K562 (cell line): ENCODE results near the gene PLEKHG5. TPM values are rescaled to one million over a fixed set of nuclear protein-coding genes. Genes with fewer than 3 reads are reported as not detected.
A peak's percentile ranks its signal among the peaks of the same experiment; 100 is the strongest.

Experiments used
- ATAC-seq: fragments of 200-7000 bp; cut with Tn5 transposase; 3 replicates; pipeline ENCODE4 v1.9.1; 2020; ENCODE audit warnings: moderate library complexity
- BruUV-seq: library from RNA; stranded (reverse); fragments of 400-500 nt; replicated peaks from 2 replicates; lab custom pipeline; 2021; lab: Mats Ljungman, UMichigan
- CTCF ChIA-PET: fragments of 300-600 bp; formaldehyde crosslinking; extraction: SDS; loops from one replicate; lab custom pipeline; 2021; ENCODE audit warnings: low intra/inter-chr PET ratio; lab: Yijun Ruan, JAX
- POLR2A ChIA-PET: fragments of 300-600, 350-650 bp; sonication (Branson Sonifier 250); formaldehyde crosslinking; extraction: SDS; loops from one replicate; lab custom pipeline; 2021; ENCODE audit warnings: antibody characterized with exemption, inconsistent platforms; lab: Yijun Ruan, JAX
- DNase-seq, 4 experiments: peaks; one replicate each; pipeline versions ENCODE4 v3.0.0 to v3.0.0-alpha.2; 2011 to 2018; ENCODE audit warnings: low spot score in 3 of 4, mixed read lengths in 3 of 4; ENCODE audit errors: extremely low read depth in 1 of 4
- FAIRE-seq: peaks from 2 replicates; lab custom pipeline; 2011; peaks lifted over from hg19 to GRCh38; lab: Jason Lieb, UNC
- H2AFZ ChIP-seq: 2 replicates; pipeline ENCODE4 v1.6.0; 2011; ENCODE audit warnings: low read depth, low read length, control low read depth, inconsistent platforms
- H3K27ac ChIP-seq: fragments of 200-600 bp; 3 replicates; pipeline ENCODE4 v1.8.0; 2011; ENCODE audit warnings: low read depth, mild to moderate bottlenecking, control low read depth, inconsistent platforms, low read length, moderate library complexity, mixed read lengths; ENCODE audit errors: extremely low read depth
- H3K27me3 ChIP-seq, 2 experiments: fragments of 300-600 bp in 1 of 2; 2 replicates in 1 of 2; 3 replicates in 1 of 2; pipeline versions ENCODE4 v1.6.0 to v1.8.0; 2011; ENCODE audit warnings: inconsistent platforms in 2 of 2, low read length in 2 of 2, mild to moderate bottlenecking in 1 of 2, mixed read lengths in 1 of 2, moderate library complexity in 1 of 2; ENCODE audit not compliant: control insufficient read depth in 2 of 2, insufficient read depth in 2 of 2
- H3K36me3 ChIP-seq: fragments of 300-600 bp; 3 replicates; pipeline ENCODE4 v1.8.0; 2011; ENCODE audit warnings: mild to moderate bottlenecking, low read length, inconsistent platforms; ENCODE audit not compliant: control insufficient read depth, insufficient read depth
- H3K4me1 ChIP-seq, 2 experiments: fragments of 200-600 bp in 1 of 2; replicated peaks in 1 of 2; 2 replicates in 1 of 2; 3 replicates in 1 of 2; pipeline versions ENCODE4 v1.5.1 to v1.8.0; 2011; ENCODE audit warnings: inconsistent platforms in 2 of 2, low read length in 2 of 2, mild to moderate bottlenecking in 1 of 2, mixed read lengths in 1 of 2, moderate library complexity in 1 of 2; ENCODE audit not compliant: control insufficient read depth in 2 of 2, insufficient read depth in 2 of 2
- H3K4me2 ChIP-seq: 2 replicates; pipeline ENCODE4 v1.6.1; 2011; ENCODE audit warnings: low read length, control low read depth, inconsistent platforms, mixed read lengths; ENCODE audit not compliant: insufficient read depth
- H3K4me3 ChIP-seq: fragments of 200-600 bp; sonication (generic), shearing (Covaris generic); 2 replicates; pipeline ENCODE4 v1.5.1; 2016; ENCODE audit warnings: control low read depth, inconsistent platforms
- H3K79me2 ChIP-seq: fragments of 200-600 bp; 3 replicates; pipeline ENCODE4 v1.8.0; 2011; ENCODE audit warnings: low read length, inconsistent platforms; ENCODE audit not compliant: control insufficient read depth, insufficient read depth
- H3K9ac ChIP-seq, 2 experiments: 2 replicates each; pipeline versions ENCODE4 v1.6.0 to v1.6.1; 2011; ENCODE audit warnings: low read depth in 2 of 2, low read length in 2 of 2, control low read depth in 1 of 2, inconsistent platforms in 1 of 2, mild to moderate bottlenecking in 1 of 2, mixed read lengths in 1 of 2; ENCODE audit not compliant: insufficient read depth in 1 of 2
- H3K9me1 ChIP-seq: one replicate; pipeline ENCODE4 v1.6.0; 2011; ENCODE audit warnings: inconsistent platforms, mild to moderate bottlenecking, low read length, moderate library complexity; ENCODE audit not compliant: control insufficient read depth, insufficient read depth
- H3K9me3 ChIP-seq: replicated peaks from 2 replicates; pipeline ENCODE4 v1.5.1; 2011; ENCODE audit warnings: low read depth, low read length, inconsistent platforms; ENCODE audit not compliant: control insufficient read depth, insufficient read depth
- H4K20me1 ChIP-seq: replicated peaks from 2 replicates; pipeline ENCODE4 v1.6.1; 2011; ENCODE audit warnings: low read length, inconsistent platforms, mixed read lengths; ENCODE audit not compliant: control insufficient read depth, insufficient read depth
- ARID3A ChIP-seq: IDR thresholded peaks from 2 replicates; pipeline ENCODE4 v1.6.1; 2012; ENCODE audit warnings: low read depth, low read length, improper control_type of control experiment, borderline replicate concordance
- BACH1 ChIP-seq: fragments of 200-800 bp; sonication (Bioruptor generic); IDR thresholded peaks from 2 replicates; pipeline ENCODE4 v1.6.1; 2016; ENCODE audit warnings: missing genetic modification characterization, missing compliant biosample characterization
- CEBPB ChIP-seq: fragments of 450-650 bp; IDR thresholded peaks from 2 replicates; pipeline ENCODE4 v1.6.1; 2016; ENCODE audit warnings: missing genetic modification characterization, missing compliant biosample characterization
- CHD1 ChIP-seq: fragments of 200-600 bp; sonication (generic); IDR thresholded peaks from one replicate; pipeline ENCODE4 v1.6.1; 2012; ENCODE audit warnings: mild to moderate bottlenecking, moderate library complexity, low read length, inconsistent platforms
- EWSR1 ChIP-seq: fragments of 450-650 bp; IDR thresholded peaks from 2 replicates; pipeline ENCODE4 v1.6.1; 2018; ENCODE audit warnings: borderline replicate concordance, mild to moderate bottlenecking, low read depth, moderate library complexity; ENCODE audit not compliant: partially characterized antibody
- GATAD2A ChIP-seq: fragments of 450-650 bp; IDR thresholded peaks from 2 replicates; pipeline ENCODE4 v1.6.1; 2017
- HDAC6 ChIP-seq: IDR thresholded peaks from 2 replicates; pipeline ENCODE4 v1.6.1; 2012; ENCODE audit warnings: low read depth, mild to moderate bottlenecking, control low read depth, inconsistent platforms, low read length, moderate library complexity
- KLF6 ChIP-seq: fragments of 250-450 bp; sonication (Bioruptor Pico); IDR thresholded peaks from 2 replicates; pipeline ENCODE4 v1.4.0; 2020; ENCODE audit warnings: mild to moderate bottlenecking, moderate library complexity, borderline replicate concordance
- MTF1 ChIP-seq: fragments of 250-450 bp; sonication (Bioruptor Pico); IDR thresholded peaks from 2 replicates; pipeline ENCODE4 v1.9.0; 2021; ENCODE audit warnings: moderate library complexity, mild to moderate bottlenecking, inconsistent platforms, borderline replicate concordance
- TCF7 ChIP-seq: sonication (generic); IDR thresholded peaks from 2 replicates; pipeline ENCODE4 v1.6.1; 2016; ENCODE audit warnings: antibody characterized with exemption, borderline replicate concordance
- ZBTB11 ChIP-seq, 3 experiments: fragments of 200-800 bp in 1 of 3; fragments of 250-450 bp in 1 of 3; fragments of 450-650 bp in 1 of 3; sonication (Bioruptor Pico) in 1 of 3; sonication (Bioruptor generic) in 1 of 3; formaldehyde crosslinking in 1 of 3; IDR thresholded peaks; 2 replicates each; pipeline versions ENCODE4 v1.6.1 to v1.8.0; 2016 to 2022; ENCODE audit warnings: mild to moderate bottlenecking in 2 of 3, missing genetic modification characterization in 2 of 3, missing compliant biosample characterization in 1 of 3, moderate library complexity in 1 of 3
- WGBS: fragments of 100-300 bp; shearing (Covaris generic); methylation state at CpG from one replicate; pipeline ENCODE4 v1.1.6; 2016; ENCODE audit warnings: low coverage, mixed read lengths; ENCODE audit not compliant: insufficient coverage; ENCODE audit errors: missing lambda C conversion rate; 5-methylcytosine and 5-hydroxymethylcytosine counted together
- in situ Hi-C: fragments of 300-500 bp; cut with MboI; formaldehyde crosslinking; loops from 4 replicates; pipeline ENCODE4 v1.15.0; 2018; ENCODE audit warnings: inconsistent platforms, mixed read lengths
- intact Hi-C: fragments of 100-400 bp; cut with micrococcal nuclease; formaldehyde crosslinking; loops from 2 replicates; pipeline ENCODE4 v1.14.2; 2022
- polyA plus RNA-seq, 8 experiments: library from polyadenylated mRNA; depleted of rRNA in 4 of 8; stranded (reverse) in 5 of 8; unstranded in 3 of 8; fragments of >200 nt; fragmentation: Nextera tagmentation in 2 of 8; fragmentation: Illumina TruSeq in 1 of 8; extraction: Ambion mirVana in 2 of 8; extraction: Trizol in 1 of 8; gene quantifications; 2 replicates each; pipeline versions ENCODE4 v1.2.1 to v1.2.3, GENCODE V29; 2011 to 2014; ENCODE audit warnings: inconsistent platforms in 1 of 8, missing spikeins in 1 of 8
- total RNA-seq, 7 experiments: library from RNA; depleted of rRNA in 6 of 7; stranded (reverse); fragments of >200 nt in 6 of 7; fragmentation: Illumina TruSeq in 2 of 7; extraction: Trizol in 2 of 7; gene quantifications; 2 replicates each; pipeline versions ENCODE4 v1.2.1 to v1.2.3, GENCODE V29; 2011 to 2021; ENCODE audit warnings: low replicate concordance in 1 of 7

PLEKHG5 gene
- total and polyA plus RNA-seq, 9 of the 15 experiments (the other 6 are each of a cell fraction or from before 2014, with no cell fraction given): 0.04 to 0.29 (median 0.09) TPM; not detected in 3

GRCh38 chr1:6512908-6513280 is 21.4 kb upstream of the PLEKHG5 start:
- no peaks in the 10 kb centered on the region for H3K9me1 ChIP-seq
- H3K9ac ChIP-seq: peak overlapping the region in 1 of 2 experiments; percentile 66; a peak in 2 of 4 replicates
- intact Hi-C loops (no loop called here), in situ Hi-C loops (no loop called here)
- H4K20me1 ChIP-seq: peaks cover 18% of the 10 kb centered on the region; the same call in 1 of the 2 replicates
- H3K27me3 ChIP-seq: peaks cover 26 to 59% of the 10 kb centered on the region in 2 experiments; a peak in 4 of 5 replicates
- ChIA-PET POLR2A (interaction anchor here (0.6 to 3.4 kb wide), 7 partner anchors 9 to 181 kb away, joined by 3 to 21 read pairs (median 3); no protein-coding TSS in a partner anchor), CTCF (no interaction called here)
- no peak overlapping the region for H3K4me3 ChIP-seq
- TF ChIP-seq MTF1 (CRISPR knock-in tag) (no peak), CEBPB (tag) (no peak), HDAC6 (no peak), ARID3A (no peak), CHD1 (no peak), ZBTB11 (CRISPR knock-in tag; IDR thresholded peaks at IDR 0.05) (no peak), BACH1 (tag) (no peak), TCF7 (no peak), KLF6 (CRISPR knock-in tag) (no peak), GATAD2A (no peak), EWSR1 (no peak)
- no peak for FAIRE-seq
- no peak overlapping the region for H3K27ac ChIP-seq
- no peaks in the 10 kb centered on the region for H3K36me3 ChIP-seq
- peaks cover 3 to 34% of the 10 kb centered on the region in 2 experiments; a peak in 3 of 5 replicates for H3K4me1 ChIP-seq
- H3K79me2 ChIP-seq: no peaks in the 10 kb centered on the region
- no peak for ATAC-seq
- no peak overlapping the region for H2AFZ ChIP-seq
- no peak overlapping the region for H3K4me2 ChIP-seq
- WGBS: 21% methylated on average over 7 of the region's 8 CpGs
- DNase-seq: no peak
- no peaks in the 10 kb centered on the region for H3K9me3 ChIP-seq
- no TSS peak for BruUV-seq
